WTC11 (cell line): ENCODE results near the gene KISS1R. TPM values are rescaled to one million over a fixed set of nuclear protein-coding genes. Genes with fewer than 3 reads are reported as not detected.

Experiments
- ATAC-seq: fragments of 200-7000 bp; cut with Tn5 transposase; 2 replicates; pipeline ENCODE4 v1.10.0; 2021; ENCODE audit warnings: mild to moderate bottlenecking, moderate library complexity
- CTCF ChIA-PET: fragments of 300-600 bp; sonication (Branson Sonifier 250); formaldehyde crosslinking; loops from one replicate; lab custom pipeline; 2021; ENCODE audit warnings: antibody characterized with exemption; lab: Charles Lee
- POLR2A ChIA-PET: fragments of 350-600 bp; sonication (Branson Sonifier 250); formaldehyde crosslinking; loops from one replicate; lab custom pipeline; 2021; ENCODE audit warnings: antibody characterized with exemption; lab: Charles Lee
- DNase-seq: peaks from one replicate; pipeline ENCODE4 v3.0.0; 2021; ENCODE audit warnings: low spot score
- H3K27ac Mint-ChIP-seq: 2 replicates; pipeline ENCODE4 v1.8.0; 2021; ENCODE audit warnings: mixed read lengths
- H3K27me3 Mint-ChIP-seq: 2 replicates; pipeline ENCODE4 v1.8.0; 2021; ENCODE audit warnings: low read depth, mild to moderate bottlenecking, moderate library complexity, mixed read lengths
- H3K36me3 Mint-ChIP-seq: 2 replicates; pipeline ENCODE4 v1.8.0; 2021; ENCODE audit warnings: mixed read lengths
- H3K4me1 Mint-ChIP-seq: 2 replicates; pipeline ENCODE4 v1.8.0; 2022; ENCODE audit warnings: mixed read lengths
- H3K4me3 Mint-ChIP-seq: 2 replicates; pipeline ENCODE4 v1.8.0; 2021; ENCODE audit warnings: mild to moderate bottlenecking, moderate library complexity, mixed read lengths
- H3K9me3 Mint-ChIP-seq: 2 replicates; pipeline ENCODE4 v1.8.0; 2021; ENCODE audit warnings: mixed read lengths
- ATF1 ChIP-seq: sonication (generic); formaldehyde crosslinking; IDR thresholded peaks from 2 replicates; pipeline ENCODE4 v1.8.1; 2023; ENCODE audit warnings: mild to moderate bottlenecking, moderate library complexity, missing genetic modification reagents
- CREB1 ChIP-seq: sonication (generic); formaldehyde crosslinking; IDR thresholded peaks from 2 replicates; pipeline ENCODE4 v1.8.0; 2023; ENCODE audit warnings: mild to moderate bottlenecking, missing genetic modification reagents
- ERG ChIP-seq: fragments of 250-450 bp; sonication (Bioruptor Pico); IDR thresholded peaks from 2 replicates; pipeline ENCODE4 v1.8.0; 2021; ENCODE audit warnings: mild to moderate bottlenecking
- ETV6 ChIP-seq: sonication (generic); formaldehyde crosslinking; IDR thresholded peaks from 2 replicates; pipeline ENCODE4 v1.8.1; 2022; ENCODE audit warnings: mild to moderate bottlenecking, missing genetic modification reagents
- FOXP1 ChIP-seq: sonication (generic); formaldehyde crosslinking; IDR thresholded peaks from 2 replicates; pipeline ENCODE4 v1.8.0; 2022; ENCODE audit warnings: missing genetic modification reagents, mild to moderate bottlenecking, moderate library complexity, borderline replicate concordance
- GABPB1 ChIP-seq: sonication (generic); formaldehyde crosslinking; IDR thresholded peaks from 2 replicates; pipeline ENCODE4 v1.8.1; 2023; ENCODE audit warnings: mild to moderate bottlenecking, missing genetic modification reagents
- GTF2I ChIP-seq: fragments of 250-450 bp; sonication (Bioruptor Pico); conservative IDR thresholded peaks from 2 replicates; pipeline ENCODE4 v1.4.0; 2021; ENCODE audit warnings: mild to moderate bottlenecking
- JAZF1 ChIP-seq: fragments of 250-450 bp; sonication (Bioruptor Pico); IDR thresholded peaks from 2 replicates; pipeline ENCODE4 v1.9.0; 2021; ENCODE audit warnings: moderate library complexity, mild to moderate bottlenecking, inconsistent platforms
- JUN ChIP-seq: sonication (generic); formaldehyde crosslinking; IDR thresholded peaks from 2 replicates; pipeline ENCODE4 v1.8.0; 2023; ENCODE audit warnings: mild to moderate bottlenecking, missing genetic modification reagents
- SP1 ChIP-seq: sonication (generic); formaldehyde crosslinking; conservative IDR thresholded peaks from 2 replicates; pipeline ENCODE4 v1.8.1; 2022; ENCODE audit warnings: missing genetic modification reagents
- STAT6 ChIP-seq: sonication (generic); formaldehyde crosslinking; conservative IDR thresholded peaks from 2 replicates; pipeline ENCODE4 v1.8.1; 2023; ENCODE audit warnings: mild to moderate bottlenecking, low read depth, missing genetic modification reagents, moderate library complexity
- ZBTB43 ChIP-seq: sonication (generic); formaldehyde crosslinking; IDR thresholded peaks from 2 replicates; pipeline ENCODE4 v1.8.1; 2023; ENCODE audit warnings: mild to moderate bottlenecking, missing genetic modification reagents
- ZMAT4 ChIP-seq: fragments of 250-450 bp; sonication (Bioruptor Pico); IDR thresholded peaks from 2 replicates; pipeline ENCODE4 v1.9.0; 2021; ENCODE audit warnings: mild to moderate bottlenecking
- ZNF121 ChIP-seq: sonication (generic); formaldehyde crosslinking; IDR thresholded peaks from 2 replicates; pipeline ENCODE4 v1.8.0; 2023; ENCODE audit warnings: missing genetic modification reagents
- ZNF219 ChIP-seq: sonication (generic); formaldehyde crosslinking; IDR thresholded peaks from 2 replicates; pipeline ENCODE4 v1.8.0; 2023; ENCODE audit warnings: missing genetic modification reagents, mild to moderate bottlenecking, borderline replicate concordance
- ZNF263 ChIP-seq: sonication (generic); formaldehyde crosslinking; IDR thresholded peaks from 2 replicates; pipeline ENCODE4 v1.8.1; 2022; ENCODE audit warnings: low read depth, mild to moderate bottlenecking, moderate library complexity, missing genetic modification reagents
- ZNF317 ChIP-seq: sonication (generic); formaldehyde crosslinking; IDR thresholded peaks from 2 replicates; pipeline ENCODE4 v1.8.1; 2023; ENCODE audit warnings: low read depth, mild to moderate bottlenecking, moderate library complexity, missing genetic modification reagents, borderline replicate concordance
- ZNF671 ChIP-seq: fragments of 250-450 bp; sonication (Bioruptor Pico); IDR thresholded peaks from 2 replicates; pipeline ENCODE4 v1.8.0; 2021; ENCODE audit warnings: mild to moderate bottlenecking
- total RNA-seq: library from RNA; stranded (reverse); gene quantifications from 3 replicates; pipeline ENCODE4 v1.2.3, GENCODE V29; 2021

Gene KISS1R
- total RNA-seq, 1 experiment from 2014 or later: 2.9 TPM

- ChIA-PET POLR2A (no interaction called here), CTCF (no interaction called here)
- Mint-ChIP-seq H3K4me1 (peaks cover 2% of the 10 kb centered on the region; the same call in 1 of the 2 replicates), H3K36me3 (0 out of 2 replicates have a peak, but pooled peaks cover 6% of the 10 kb centered on the region), H3K9me3 (no peaks in the 10 kb centered on the region), H3K27ac (no peak overlapping the region), H3K27me3 (no peaks in the 10 kb centered on the region), H3K4me3 (no peak overlapping the region)
- ATAC-seq: peak; percentile 8; the same call in 1 of the 2 replicates
- no peak for TF ChIP-seq JUN (CRISPR knock-in tag)
- TF ChIP-seq ZMAT4 (CRISPR knock-in tag): no peak
- no peak for TF ChIP-seq GABPB1 (CRISPR knock-in tag)
- 0 out of 2 replicates have a peak, but pooled peaks have one; percentile 37 for TF ChIP-seq FOXP1 (CRISPR knock-in tag)
- no peak for DNase-seq
These were observed 17.2 kb upstream of the KISS1R start for GRCh38 chr19:900043-900301.

- H3K36me3 Mint-ChIP-seq: 0 out of 2 replicates have a peak, but pooled peaks cover 6% of the 10 kb centered on the region
- no peaks in the 10 kb centered on the region for H3K9me3 Mint-ChIP-seq
- peaks cover 2% of the 10 kb centered on the region; the same call in 1 of the 2 replicates for H3K4me1 Mint-ChIP-seq
- ChIA-PET CTCF (no interaction called here), POLR2A (no interaction called here)
- DNase-seq (peak; percentile 73), ATAC-seq (peak; percentile 79)
- peak; percentile 92 for TF ChIP-seq ZNF263 (CRISPR knock-in tag)
- TF ChIP-seq ZNF219 (CRISPR knock-in tag): no peak
- TF ChIP-seq ZNF671 (CRISPR knock-in tag): no peak
- no peak overlapping the region for H3K27ac Mint-ChIP-seq
- H3K27me3 Mint-ChIP-seq: no peaks in the 10 kb centered on the region
- no peak overlapping the region for H3K4me3 Mint-ChIP-seq
These were observed 16.6 kb upstream of the KISS1R start for GRCh38 chr19:900302-901111.

- Mint-ChIP-seq H3K27ac (no peak overlapping the region), H3K27me3 (no peaks in the 10 kb centered on the region), H3K36me3 (0 out of 2 replicates have a peak, but pooled peaks cover 6% of the 10 kb centered on the region), H3K4me1 (peaks cover 2% of the 10 kb centered on the region; the same call in 1 of the 2 replicates), H3K4me3 (no peak overlapping the region), H3K9me3 (no peaks in the 10 kb centered on the region)
- ChIA-PET CTCF (interaction anchor here (1.1 kb wide), 1 partner anchor 18 kb away, joined by 3 read pairs; no protein-coding TSS in a partner anchor), POLR2A (no interaction called here)
- no peak for ATAC-seq
- no peak for DNase-seq
- no peak for TF ChIP-seq STAT6 (CRISPR knock-in tag)
- no peak for TF ChIP-seq ATF1 (CRISPR knock-in tag)
- TF ChIP-seq CREB1 (CRISPR knock-in tag): no peak
- no peak for TF ChIP-seq ZNF671 (CRISPR knock-in tag)
- TF ChIP-seq JAZF1: no peak
- TF ChIP-seq ETV6 (CRISPR knock-in tag): no peak
- TF ChIP-seq ZNF317 (CRISPR knock-in tag): no peak
- TF ChIP-seq SP1 (CRISPR knock-in tag): no peak
- no peak for TF ChIP-seq GTF2I
- no peak for TF ChIP-seq ERG (CRISPR knock-in tag)
- no peak for TF ChIP-seq ZBTB43
- no peak for TF ChIP-seq ZNF121 (CRISPR knock-in tag)
These were observed 15.7 kb upstream of the KISS1R start for GRCh38 chr19:901216-902092.
